IPS DF 6.9 (cell line): Measurements from ENCODE around the gene PERCC1.

Experiments
- DNase-seq: peaks from one replicate; pipeline ENCODE4 v3.0.0-alpha.2; 2013; ENCODE audit warnings: low read depth, low spot score
- H3K27ac ChIP-seq: one replicate; pipeline ENCODE4 v1.5.1; 2013; ENCODE audit warnings: low read length, control low read depth
- H3K27me3 ChIP-seq: 2 replicates; pipeline ENCODE4 v1.6.1; 2013; ENCODE audit warnings: mild to moderate bottlenecking, low read length; ENCODE audit not compliant: control insufficient read depth, insufficient read depth
- H3K36me3 ChIP-seq: 2 replicates; pipeline ENCODE4 v1.6.1; 2013; ENCODE audit warnings: low read length; ENCODE audit not compliant: control insufficient read depth, insufficient read depth
- H3K4me1 ChIP-seq: 2 replicates; pipeline ENCODE4 v1.6.1; 2013; ENCODE audit warnings: low read length; ENCODE audit not compliant: control insufficient read depth, insufficient read depth
- H3K4me3 ChIP-seq: 2 replicates; pipeline ENCODE4 v1.5.1; 2013; ENCODE audit warnings: mild to moderate bottlenecking, low read length
- H3K9me3 ChIP-seq: 2 replicates; pipeline ENCODE4 v1.6.1; 2013; ENCODE audit warnings: low read length, inconsistent platforms; ENCODE audit not compliant: control insufficient read depth, insufficient read depth
- WGBS: extraction: QIAGEN DNeasy Blood & Tissue Kit; methylation state at CpG from one replicate; pipeline ENCODE4 v1.1.7; 2013; ENCODE audit warnings: mixed read lengths, missing lambda C conversion rate; ENCODE audit not compliant: insufficient read length, insufficient coverage; 5-methylcytosine and 5-hydroxymethylcytosine counted together

Gene PERCC1

DNA sequence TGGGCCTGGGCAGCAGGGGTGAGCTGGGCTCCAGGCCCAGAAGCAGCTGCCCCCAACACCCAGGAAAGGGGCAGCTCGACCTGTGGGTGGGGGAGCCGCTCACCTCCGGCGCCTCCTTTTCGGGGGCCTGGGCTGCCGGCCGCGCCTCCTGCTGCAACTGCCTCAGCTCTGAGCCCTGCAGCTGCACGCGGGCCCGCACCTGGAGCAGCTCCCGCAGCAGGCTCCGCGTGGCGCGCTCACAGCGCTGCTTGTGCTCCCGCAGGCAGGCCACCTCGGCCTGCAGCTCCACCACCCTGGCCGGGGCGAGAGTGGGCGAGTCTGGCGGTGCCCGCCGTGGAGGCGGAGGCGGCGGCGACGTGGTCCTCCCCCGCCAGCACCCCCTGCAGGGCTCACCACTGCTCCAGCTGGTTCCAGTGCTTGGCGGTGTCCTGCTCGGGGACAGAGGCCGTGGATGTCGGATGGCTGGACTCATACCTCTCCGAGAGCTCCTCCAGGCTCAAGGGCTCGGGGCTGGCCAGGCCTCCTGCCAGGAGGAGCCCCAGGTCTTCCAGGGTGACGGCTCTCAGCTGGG, 12.6 kb downstream of the PERCC1 start:
- Histone ChIP-seq H3K27ac (no peak overlapping the region), H3K9me3 (no peaks in the 10 kb centered on the region), H3K4me1 (peaks cover 2% of the 10 kb centered on the region; the same call in 1 of the 2 replicates), H3K4me3 (no peak overlapping the region), H3K27me3 (no peaks in the 10 kb centered on the region), H3K36me3 (peaks cover 23% of the 10 kb centered on the region)
- no peak for DNase-seq
- WGBS, result no CpG with 5 or more reads among the region's 38 CpGs

DNA sequence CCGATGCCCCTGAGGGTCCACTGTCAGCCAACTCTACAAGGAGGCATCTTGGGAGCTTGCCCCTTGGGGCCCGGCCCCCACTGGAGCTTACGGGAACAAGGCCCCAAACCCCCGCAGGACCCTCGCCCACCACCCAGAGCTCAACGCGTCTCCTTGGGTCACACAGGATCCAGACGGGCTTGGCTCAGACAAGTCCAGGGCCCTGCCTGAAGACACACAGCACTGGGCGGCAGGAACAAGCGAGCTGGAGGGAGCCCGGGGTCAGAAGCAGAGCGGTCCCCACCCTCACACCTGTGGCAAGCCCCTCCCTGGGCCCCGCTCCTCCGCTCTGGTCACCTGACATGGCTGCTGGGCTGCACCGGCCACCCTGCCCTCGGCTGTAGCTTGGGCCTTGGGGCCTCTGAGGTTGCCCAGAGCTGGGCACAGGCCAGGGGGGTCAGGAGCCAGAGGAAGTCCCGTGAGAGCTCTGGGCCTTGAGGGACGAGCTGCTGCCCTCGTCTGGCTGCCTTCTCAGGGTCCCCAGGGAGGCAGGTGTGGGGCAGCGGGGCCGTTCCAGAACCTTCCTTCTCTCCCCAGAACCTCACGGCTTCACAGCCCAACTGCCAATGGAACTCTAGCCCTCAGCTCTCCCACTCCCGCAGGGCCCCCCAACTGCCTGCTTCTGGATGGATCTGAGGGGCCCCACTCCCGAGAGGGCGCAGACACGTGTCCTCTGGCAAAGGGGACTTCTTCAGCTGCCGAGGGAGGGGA, 13.3 kb downstream of the PERCC1 start, which contains the start of gene CCDC154:
Gene CCDC154 (minus strand): TSS at position 577 of the 750 bp plus-strand sequence. CDS start 234 bp downstream, at position 343.
- no peak within 1 kb of the TSS for H3K4me3 ChIP-seq
- H3K27ac ChIP-seq, result no peak within 1 kb of the TSS
- H3K36me3 ChIP-seq, result peaks cover 26% of the 10 kb centered on the region
- peaks cover 2% of the 10 kb centered on the region; the same call in 1 of the 2 replicates for H3K4me1 ChIP-seq
- H3K27me3 ChIP-seq, result no peaks in the 10 kb centered on the region
- WGBS, result no CpG with 5 or more reads among the region's 27 CpGs
- no peaks in the 10 kb centered on the region for H3K9me3 ChIP-seq
- DNase-seq, result no peak

DNA sequence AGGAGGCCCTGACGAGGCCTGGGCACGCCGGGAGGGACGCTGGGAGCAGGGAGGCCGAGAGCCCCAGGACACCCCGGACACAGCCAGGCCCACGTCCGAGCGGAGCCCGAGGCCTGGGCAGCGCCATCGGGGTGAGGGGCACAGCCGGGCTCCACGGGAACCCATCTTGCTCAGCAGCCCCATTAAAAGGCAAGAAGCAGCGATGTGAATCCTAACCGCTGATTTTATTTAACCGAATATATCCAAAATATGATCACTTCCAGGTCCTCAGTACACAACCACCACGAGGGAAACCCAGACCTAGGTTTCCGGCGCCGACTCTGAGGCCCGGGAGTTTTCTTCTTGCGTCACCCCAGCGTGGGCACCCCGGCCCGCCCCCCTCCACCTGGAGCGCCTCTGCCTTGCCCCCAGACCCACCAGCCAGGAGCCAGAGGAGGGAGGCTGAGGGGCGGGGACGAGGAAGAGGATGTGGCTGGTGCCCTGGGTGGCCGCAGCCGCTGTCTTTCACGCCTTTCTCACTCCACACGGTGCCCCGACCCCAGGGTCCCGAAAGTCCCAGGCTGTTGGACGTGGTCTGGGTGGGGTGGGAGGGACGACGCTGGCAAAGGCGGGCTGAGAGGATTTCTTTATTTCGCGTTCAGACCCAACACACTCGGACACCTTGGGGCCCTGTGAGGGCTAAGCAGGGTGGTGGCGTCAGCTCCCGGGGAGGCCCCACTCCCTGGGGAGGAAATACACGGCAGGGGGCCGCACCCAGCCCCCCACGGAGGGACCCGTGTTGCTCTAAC, 14.0 kb downstream of the PERCC1 start:
- no peaks in the 10 kb centered on the region for H3K9me3 ChIP-seq
- H3K4me1 ChIP-seq, result no peaks in the 10 kb centered on the region
- no CpG with 5 or more reads among the region's 48 CpGs for WGBS
- no peak overlapping the region for H3K27ac ChIP-seq
- peaks cover 29% of the 10 kb centered on the region for H3K36me3 ChIP-seq
- no peaks in the 10 kb centered on the region for H3K27me3 ChIP-seq
- no peak overlapping the region for H3K4me3 ChIP-seq
- no peak for DNase-seq

DNA sequence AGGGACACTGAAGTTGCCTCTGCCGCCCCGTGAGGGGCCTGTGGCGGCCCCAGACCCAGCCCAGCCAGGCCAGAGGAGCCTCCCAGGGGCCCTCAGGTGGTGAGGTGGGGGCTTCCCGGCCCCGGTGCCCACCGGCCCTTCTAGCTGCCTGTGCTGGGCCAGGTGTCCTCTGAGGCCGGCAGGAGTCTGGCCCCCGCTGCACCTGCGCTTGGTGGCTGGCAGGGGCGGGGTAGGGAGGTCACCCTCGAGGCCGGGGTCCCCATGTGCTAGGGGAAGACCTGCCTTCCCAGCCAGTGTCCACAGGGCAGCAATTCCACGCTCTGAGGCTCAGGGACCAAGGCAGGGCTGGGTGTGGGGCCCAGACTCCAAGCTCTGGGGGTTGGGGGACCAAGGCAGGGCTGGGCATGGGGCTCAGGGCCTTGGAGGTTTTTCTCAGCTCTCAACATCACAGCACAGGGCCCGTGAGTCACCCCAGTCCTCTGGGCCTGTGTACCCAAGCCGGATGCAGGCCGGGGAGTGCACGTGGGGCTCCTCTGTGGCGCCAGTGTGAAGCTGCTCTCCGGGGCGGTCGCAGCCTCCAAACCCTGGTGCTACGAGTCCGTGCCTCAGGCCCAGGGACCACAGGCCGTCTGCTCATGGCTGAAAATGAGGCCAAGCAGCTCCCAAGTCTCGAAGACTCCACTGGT, 14.8 kb downstream of the PERCC1 start:
- no peak overlapping the region for H3K27ac ChIP-seq
- DNase-seq, result no peak
- H3K36me3 ChIP-seq, result peaks cover 29% of the 10 kb centered on the region
- no peak overlapping the region for H3K4me3 ChIP-seq
- H3K27me3 ChIP-seq, result no peaks in the 10 kb centered on the region
- no peaks in the 10 kb centered on the region for H3K4me1 ChIP-seq
- H3K9me3 ChIP-seq, result no peaks in the 10 kb centered on the region
- WGBS, result no CpG with 5 or more reads among the region's 25 CpGs

DNA sequence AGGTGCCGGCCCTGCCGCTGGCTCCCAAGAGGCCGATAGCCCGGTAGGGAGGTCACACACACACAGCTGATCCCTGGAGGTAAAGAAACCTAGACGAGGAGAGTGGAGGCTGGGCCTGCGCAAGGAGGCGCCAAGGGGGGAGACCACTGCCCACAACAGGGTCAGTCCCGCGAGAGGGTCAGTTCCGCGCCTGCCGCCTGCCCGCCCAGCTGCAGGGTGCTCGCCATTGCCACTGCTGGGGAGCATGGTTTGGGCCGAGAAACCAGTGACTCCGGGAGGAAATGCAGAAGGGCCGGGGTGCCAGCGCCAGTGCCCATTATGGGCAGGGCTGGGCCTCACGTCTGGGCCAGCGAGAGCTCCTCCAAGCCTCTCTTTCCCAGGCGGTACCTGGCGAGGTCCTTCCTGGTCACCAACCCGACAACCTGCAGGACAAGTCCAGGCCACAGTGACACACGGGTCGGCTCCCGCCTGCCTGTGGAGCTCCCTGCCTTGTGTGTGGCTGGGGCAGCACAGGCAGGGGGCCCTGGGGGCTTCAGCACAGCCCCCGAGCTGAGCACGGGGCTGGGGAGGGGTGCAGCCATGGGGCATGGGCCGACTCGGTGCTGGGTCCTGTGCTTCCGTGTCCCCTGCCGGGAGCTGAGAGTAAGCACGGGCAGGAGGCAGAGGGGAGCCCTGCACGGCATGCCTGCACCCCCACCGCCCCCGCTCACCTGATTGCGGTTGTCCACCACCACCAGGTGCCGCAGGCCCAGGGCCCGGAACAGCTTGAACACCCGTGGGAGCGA, 15.6 kb downstream of the PERCC1 start:
- H3K4me3 ChIP-seq, result no peak overlapping the region
- no peaks in the 10 kb centered on the region for H3K4me1 ChIP-seq
- no peaks in the 10 kb centered on the region for H3K27me3 ChIP-seq
- peaks cover 33% of the 10 kb centered on the region for H3K36me3 ChIP-seq
- no peak overlapping the region for H3K27ac ChIP-seq
- no peak for DNase-seq
- H3K9me3 ChIP-seq, result no peaks in the 10 kb centered on the region
- no CpG with 5 or more reads among the region's 41 CpGs for WGBS

DNA sequence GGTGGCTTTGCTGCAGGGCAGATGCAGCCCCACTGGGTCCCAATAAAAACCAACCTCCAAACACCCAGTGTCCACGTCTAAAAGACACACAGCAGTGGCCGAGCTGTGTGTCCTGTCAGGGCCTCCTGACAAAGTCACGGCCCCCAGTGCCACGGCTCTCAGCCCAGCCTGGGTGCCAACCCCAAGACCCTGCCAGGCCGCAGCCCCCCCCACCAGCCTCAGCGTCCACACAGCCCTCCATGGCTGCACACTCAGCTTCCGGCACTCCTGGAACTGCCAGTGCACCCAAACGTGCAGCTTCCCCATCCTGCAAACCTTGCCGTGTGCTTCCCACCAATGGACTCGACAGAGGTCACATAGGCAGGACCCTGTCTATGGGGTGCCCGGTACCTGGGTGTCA, 17.1 kb downstream of the PERCC1 start:
- no peak overlapping the region for H3K27ac ChIP-seq
- WGBS, result no CpG with 5 or more reads among the region's 11 CpGs
- no peak for DNase-seq
- no peaks in the 10 kb centered on the region for H3K9me3 ChIP-seq
- H3K36me3 ChIP-seq, result peaks cover 44% of the 10 kb centered on the region
- H3K27me3 ChIP-seq, result no peaks in the 10 kb centered on the region
- no peak overlapping the region for H3K4me3 ChIP-seq
- H3K4me1 ChIP-seq, result no peaks in the 10 kb centered on the region

DNA sequence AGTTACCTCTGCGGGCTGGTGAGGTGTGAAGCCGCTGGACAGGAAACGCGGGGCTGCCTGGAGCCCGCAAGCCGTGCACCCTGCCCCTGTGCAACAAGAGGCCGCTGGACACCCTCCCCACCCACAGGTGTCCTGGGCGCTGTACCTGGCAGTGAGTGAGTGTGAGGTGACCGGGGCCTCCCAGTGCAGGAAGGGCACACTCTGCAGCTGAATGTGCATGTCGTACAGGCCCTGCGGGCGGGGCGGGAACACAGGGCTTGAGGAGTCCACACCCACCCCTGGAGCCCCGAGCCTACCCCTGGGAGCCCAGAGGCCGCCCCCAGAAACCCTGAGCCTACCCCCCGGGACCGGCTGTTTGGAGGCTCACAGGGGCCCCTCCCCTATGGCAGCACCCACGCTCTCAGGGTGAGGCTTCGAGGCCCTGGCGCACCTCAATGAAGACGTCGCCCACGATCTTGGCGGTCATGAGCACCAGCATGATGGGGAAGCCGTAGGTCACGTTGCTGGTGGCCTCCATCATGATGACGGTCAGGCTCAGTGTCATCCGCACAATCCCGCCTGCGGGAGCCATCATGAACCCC, 17.7 kb downstream of the PERCC1 start:
- DNase-seq, result no peak
- Histone ChIP-seq H3K9me3 (no peaks in the 10 kb centered on the region), H3K4me3 (no peak overlapping the region), H3K4me1 (no peaks in the 10 kb centered on the region), H3K27ac (no peak overlapping the region), H3K36me3 (peaks cover 47% of the 10 kb centered on the region), H3K27me3 (no peaks in the 10 kb centered on the region)
- WGBS, result no CpG with 5 or more reads among the region's 30 CpGs

DNA sequence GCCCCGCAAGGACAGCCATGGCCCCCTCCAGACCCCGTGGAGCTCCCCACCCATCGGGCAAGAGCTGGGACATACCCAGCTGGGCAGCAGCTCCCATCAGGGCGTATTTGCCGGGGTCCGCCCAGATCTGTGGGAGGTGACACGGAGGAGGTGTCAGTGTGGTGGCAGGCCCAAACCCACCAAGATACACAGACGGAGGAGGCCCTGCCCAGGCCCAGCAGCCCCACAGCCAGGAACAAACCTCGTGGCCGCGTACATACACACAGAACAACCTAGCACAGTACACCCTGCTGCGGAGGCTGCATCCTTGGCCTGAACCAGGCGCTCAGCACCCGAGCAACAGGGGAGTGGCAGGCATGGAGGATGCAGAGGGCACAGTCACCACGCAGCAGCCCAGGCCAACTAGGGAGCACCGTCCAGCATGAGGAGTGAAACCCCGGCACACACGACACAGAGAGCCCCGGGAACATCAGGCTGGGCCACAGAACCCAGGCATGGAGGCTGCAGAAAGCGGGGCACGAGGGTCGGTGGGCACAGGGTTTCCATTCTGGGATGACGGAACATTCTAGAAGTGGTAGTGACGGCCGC, 18.4 kb downstream of the PERCC1 start:
- no peak overlapping the region for H3K4me3 ChIP-seq
- H3K9me3 ChIP-seq, result no peaks in the 10 kb centered on the region
- no peaks in the 10 kb centered on the region for H3K27me3 ChIP-seq
- H3K4me1 ChIP-seq, result no peaks in the 10 kb centered on the region
- no CpG with 5 or more reads among the region's 25 CpGs for WGBS
- no peak overlapping the region for H3K27ac ChIP-seq
- DNase-seq, result no peak
- H3K36me3 ChIP-seq, result peaks cover 51% of the 10 kb centered on the region

DNA sequence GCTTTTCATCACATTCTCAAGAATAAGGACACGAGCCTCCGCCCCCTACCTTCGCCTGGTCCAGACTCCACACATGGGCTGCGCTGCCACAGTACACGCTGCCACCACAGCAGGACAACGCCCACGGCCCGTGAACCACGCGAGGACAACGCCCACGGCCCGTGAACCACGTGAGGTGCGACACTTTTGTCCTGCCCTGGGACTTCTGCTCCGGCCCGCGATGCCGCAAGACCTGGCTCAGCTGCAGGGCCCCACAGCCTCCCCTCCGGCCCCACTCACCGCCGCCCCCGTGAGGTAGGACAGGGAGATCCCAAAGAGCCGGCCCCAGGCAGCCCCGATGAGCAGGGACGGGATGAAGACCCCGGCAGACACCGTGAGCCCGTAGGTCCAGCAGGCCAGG, 19.3 kb downstream of the PERCC1 start:
- Histone ChIP-seq H3K27me3 (no peaks in the 10 kb centered on the region), H3K36me3 (peaks cover 59% of the 10 kb centered on the region), H3K4me3 (no peak overlapping the region), H3K27ac (no peak overlapping the region), H3K9me3 (no peaks in the 10 kb centered on the region), H3K4me1 (no peaks in the 10 kb centered on the region)
- no CpG with 5 or more reads among the region's 29 CpGs for WGBS
- DNase-seq, result no peak
